GM23338 (cell line): ENCODE measurements around the gene RNF7. TPM values are rescaled to one million over a fixed set of nuclear protein-coding genes. Genes with fewer than 3 reads are reported as not detected.
A peak's percentile ranks its signal among the peaks of the same experiment; 100 is the strongest.

Experiments
- ATAC-seq: fragments of 200-7000 bp; cut with Tn5 transposase; 3 replicates; pipeline ENCODE4 v1.9.1; 2020
- DNase-seq: peaks from one replicate; pipeline ENCODE4 v3.0.0-alpha.2; 2015; ENCODE audit warnings: low spot score
- H2AFZ ChIP-seq: fragments of 200-600 bp; sonication (generic); 2 replicates; pipeline ENCODE4 v1.8.0; 2016; ENCODE audit warnings: antibody characterized with exemption, mild to moderate bottlenecking, moderate library complexity
- H3F3A ChIP-seq: fragments of 200-600 bp; sonication (generic); replicated peaks from 2 replicates; pipeline ENCODE4 v1.8.0; 2017; ENCODE audit warnings: antibody characterized with exemption, mixed run types, low read depth
- H3K27ac ChIP-seq: fragments of 200-600 bp; sonication (generic); 2 replicates; pipeline ENCODE4 v1.6.1; 2016; ENCODE audit warnings: low read depth
- H3K27me3 ChIP-seq: fragments of 200-600 bp; sonication (generic); 2 replicates; pipeline ENCODE4 v1.8.0; 2016; ENCODE audit warnings: mild to moderate bottlenecking, mixed run types, moderate library complexity; ENCODE audit not compliant: insufficient read depth
- H3K36me3 ChIP-seq: fragments of 200-600 bp; sonication (generic); 2 replicates; pipeline ENCODE4 v1.8.0; 2016; ENCODE audit warnings: mild to moderate bottlenecking; ENCODE audit not compliant: insufficient read depth
- H3K4me1 ChIP-seq: fragments of 200-600 bp; sonication (generic); 2 replicates; pipeline ENCODE4 v1.8.0; 2016; ENCODE audit warnings: mild to moderate bottlenecking, moderate library complexity; ENCODE audit not compliant: insufficient read depth
- H3K4me2 ChIP-seq: fragments of 200-600 bp; sonication (generic); 2 replicates; pipeline ENCODE4 v1.7.1; 2017; ENCODE audit warnings: mixed run types
- H3K4me3 ChIP-seq: fragments of 200-600 bp; sonication (generic); 2 replicates; pipeline ENCODE4 v1.6.1; 2016; ENCODE audit warnings: mixed run types
- H3K79me2 ChIP-seq: fragments of 200-600 bp; sonication (generic); replicated peaks from 2 replicates; pipeline ENCODE4 v1.8.0; 2017; ENCODE audit warnings: mild to moderate bottlenecking; ENCODE audit not compliant: insufficient read depth
- H3K9me2 ChIP-seq: fragments of 200-600 bp; sonication (generic); 2 replicates; pipeline ENCODE4 v1.8.0; 2017; ENCODE audit not compliant: insufficient read depth
- H4K20me1 ChIP-seq: fragments of 200-600 bp; sonication (generic); replicated peaks from 2 replicates; pipeline ENCODE4 v1.8.0; 2017; ENCODE audit warnings: mild to moderate bottlenecking; ENCODE audit not compliant: insufficient read depth
- H3K27ac Mint-ChIP-seq: 2 replicates; pipeline ENCODE4 v1.8.0; 2020; ENCODE audit warnings: inconsistent platforms, mild to moderate bottlenecking, moderate library complexity, mixed read lengths
- H3K27me3 Mint-ChIP-seq: 3 replicates; pipeline ENCODE4 v1.8.0; 2022; ENCODE audit warnings: low read depth, mild to moderate bottlenecking, moderate library complexity, mixed read lengths, inconsistent platforms; ENCODE audit not compliant: insufficient read depth, poor library complexity
- H3K36me3 Mint-ChIP-seq: 3 replicates; pipeline ENCODE4 v1.8.0; 2021; ENCODE audit warnings: low read depth, mild to moderate bottlenecking, inconsistent platforms, moderate library complexity, mixed read lengths
- H3K4me1 Mint-ChIP-seq: 3 replicates; pipeline ENCODE4 v1.8.0; 2020; ENCODE audit warnings: mild to moderate bottlenecking, inconsistent platforms, mixed read lengths
- H3K4me3 Mint-ChIP-seq: 3 replicates; pipeline ENCODE4 v1.8.0; 2021; ENCODE audit warnings: moderate library complexity, mild to moderate bottlenecking, inconsistent platforms, mixed read lengths
- H3K9me3 Mint-ChIP-seq: 3 replicates; pipeline ENCODE4 v1.8.0; 2020; ENCODE audit warnings: moderate library complexity, mild to moderate bottlenecking, inconsistent platforms, mixed read lengths
- EZH2phosphoT487 ChIP-seq: fragments of 200-600 bp; sonication (generic); IDR thresholded peaks from one replicate; pipeline ENCODE4 v1.8.1; 2018; ENCODE audit warnings: antibody characterized with exemption; ENCODE audit not compliant: unreplicated experiment
- NANOG ChIP-seq: IDR thresholded peaks from 2 replicates; pipeline ENCODE4 v1.6.1; 2016; ENCODE audit warnings: antibody characterized with exemption, borderline replicate concordance
- STAT1 ChIP-seq: IDR thresholded peaks from one replicate; pipeline ENCODE4 v1.6.1; 2016; ENCODE audit warnings: antibody characterized with exemption; ENCODE audit not compliant: unreplicated experiment
- polyA plus RNA-seq: library from polyadenylated mRNA; unstranded; fragments of >200 nt; fragmentation: Nextera tagmentation; extraction: Ambion mirVana; gene quantifications from 2 replicates; pipeline ENCODE4 v1.2.1, GENCODE V29; 2016
- total RNA-seq: library from RNA; depleted of rRNA; stranded (reverse); fragments of >200 nt; shearing (Covaris generic); gene quantifications from 2 replicates; pipeline ENCODE4 v1.2.3, GENCODE V29; 2014
- TF ChIP-seq, protein P1 (sequence below): IDR thresholded peaks from 2 replicates; pipeline ENCODE4 v1.6.1; 2016; ENCODE audit warnings: antibody characterized with exemption
- TF ChIP-seq, protein P2 (sequence below): fragments of 250-450 bp; sonication (Bioruptor Pico); IDR thresholded peaks from 2 replicates; pipeline ENCODE4 v1.5.0; 2020; ENCODE audit warnings: mild to moderate bottlenecking, moderate library complexity

RNF7 gene
- total and polyA plus RNA-seq, 2 experiments from 2014 or later: 156 to 254 TPM

DNA sequence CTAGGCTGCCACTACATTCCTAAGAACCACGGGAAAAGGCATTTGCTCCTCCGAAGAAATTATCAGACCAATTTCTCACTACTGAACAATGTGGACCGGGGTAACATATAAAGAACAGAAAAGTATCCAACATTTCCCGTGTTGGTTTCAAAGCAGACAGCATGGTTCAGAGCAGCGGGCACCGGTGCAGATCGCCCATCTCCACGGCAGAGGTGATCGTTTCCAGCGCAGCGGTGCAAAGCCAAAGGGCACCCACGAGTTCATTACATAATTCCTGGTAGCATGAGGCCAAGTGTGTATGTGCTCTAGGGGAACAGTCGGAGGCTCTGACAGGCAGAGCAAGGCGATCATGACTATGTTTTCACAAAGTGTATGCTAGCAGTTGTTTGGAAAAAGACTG lies 38.3 kb downstream of the RNF7 start:
- H3K4me2 ChIP-seq: no peak overlapping the region
- H2AFZ ChIP-seq: peak overlapping the region; percentile 66; the same call in 1 of the 2 replicates
- DNase-seq (no peak), ATAC-seq (no peak)
- Mint-ChIP-seq H3K27ac (no peak overlapping the region), H3K9me3 (0 out of 3 replicates have a peak, but pooled peaks cover 2% of the 10 kb centered on the region), H3K27me3 (peaks cover 8% of the 10 kb centered on the region), H3K4me1 (no peaks in the 10 kb centered on the region), H3K4me3 (no peak overlapping the region), H3K36me3 (no peaks in the 10 kb centered on the region)
- no peaks in the 10 kb centered on the region for H3K27me3 ChIP-seq
- TF ChIP-seq, protein P1, sequence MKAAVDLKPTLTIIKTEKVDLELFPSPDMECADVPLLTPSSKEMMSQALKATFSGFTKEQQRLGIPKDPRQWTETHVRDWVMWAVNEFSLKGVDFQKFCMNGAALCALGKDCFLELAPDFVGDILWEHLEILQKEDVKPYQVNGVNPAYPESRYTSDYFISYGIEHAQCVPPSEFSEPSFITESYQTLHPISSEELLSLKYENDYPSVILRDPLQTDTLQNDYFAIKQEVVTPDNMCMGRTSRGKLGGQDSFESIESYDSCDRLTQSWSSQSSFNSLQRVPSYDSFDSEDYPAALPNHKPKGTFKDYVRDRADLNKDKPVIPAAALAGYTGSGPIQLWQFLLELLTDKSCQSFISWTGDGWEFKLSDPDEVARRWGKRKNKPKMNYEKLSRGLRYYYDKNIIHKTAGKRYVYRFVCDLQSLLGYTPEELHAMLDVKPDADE: no peak
- no peak for TF ChIP-seq EZH2phosphoT487
- TF ChIP-seq STAT1: no peak
- TF ChIP-seq NANOG: no peak
- TF ChIP-seq, protein P2, sequence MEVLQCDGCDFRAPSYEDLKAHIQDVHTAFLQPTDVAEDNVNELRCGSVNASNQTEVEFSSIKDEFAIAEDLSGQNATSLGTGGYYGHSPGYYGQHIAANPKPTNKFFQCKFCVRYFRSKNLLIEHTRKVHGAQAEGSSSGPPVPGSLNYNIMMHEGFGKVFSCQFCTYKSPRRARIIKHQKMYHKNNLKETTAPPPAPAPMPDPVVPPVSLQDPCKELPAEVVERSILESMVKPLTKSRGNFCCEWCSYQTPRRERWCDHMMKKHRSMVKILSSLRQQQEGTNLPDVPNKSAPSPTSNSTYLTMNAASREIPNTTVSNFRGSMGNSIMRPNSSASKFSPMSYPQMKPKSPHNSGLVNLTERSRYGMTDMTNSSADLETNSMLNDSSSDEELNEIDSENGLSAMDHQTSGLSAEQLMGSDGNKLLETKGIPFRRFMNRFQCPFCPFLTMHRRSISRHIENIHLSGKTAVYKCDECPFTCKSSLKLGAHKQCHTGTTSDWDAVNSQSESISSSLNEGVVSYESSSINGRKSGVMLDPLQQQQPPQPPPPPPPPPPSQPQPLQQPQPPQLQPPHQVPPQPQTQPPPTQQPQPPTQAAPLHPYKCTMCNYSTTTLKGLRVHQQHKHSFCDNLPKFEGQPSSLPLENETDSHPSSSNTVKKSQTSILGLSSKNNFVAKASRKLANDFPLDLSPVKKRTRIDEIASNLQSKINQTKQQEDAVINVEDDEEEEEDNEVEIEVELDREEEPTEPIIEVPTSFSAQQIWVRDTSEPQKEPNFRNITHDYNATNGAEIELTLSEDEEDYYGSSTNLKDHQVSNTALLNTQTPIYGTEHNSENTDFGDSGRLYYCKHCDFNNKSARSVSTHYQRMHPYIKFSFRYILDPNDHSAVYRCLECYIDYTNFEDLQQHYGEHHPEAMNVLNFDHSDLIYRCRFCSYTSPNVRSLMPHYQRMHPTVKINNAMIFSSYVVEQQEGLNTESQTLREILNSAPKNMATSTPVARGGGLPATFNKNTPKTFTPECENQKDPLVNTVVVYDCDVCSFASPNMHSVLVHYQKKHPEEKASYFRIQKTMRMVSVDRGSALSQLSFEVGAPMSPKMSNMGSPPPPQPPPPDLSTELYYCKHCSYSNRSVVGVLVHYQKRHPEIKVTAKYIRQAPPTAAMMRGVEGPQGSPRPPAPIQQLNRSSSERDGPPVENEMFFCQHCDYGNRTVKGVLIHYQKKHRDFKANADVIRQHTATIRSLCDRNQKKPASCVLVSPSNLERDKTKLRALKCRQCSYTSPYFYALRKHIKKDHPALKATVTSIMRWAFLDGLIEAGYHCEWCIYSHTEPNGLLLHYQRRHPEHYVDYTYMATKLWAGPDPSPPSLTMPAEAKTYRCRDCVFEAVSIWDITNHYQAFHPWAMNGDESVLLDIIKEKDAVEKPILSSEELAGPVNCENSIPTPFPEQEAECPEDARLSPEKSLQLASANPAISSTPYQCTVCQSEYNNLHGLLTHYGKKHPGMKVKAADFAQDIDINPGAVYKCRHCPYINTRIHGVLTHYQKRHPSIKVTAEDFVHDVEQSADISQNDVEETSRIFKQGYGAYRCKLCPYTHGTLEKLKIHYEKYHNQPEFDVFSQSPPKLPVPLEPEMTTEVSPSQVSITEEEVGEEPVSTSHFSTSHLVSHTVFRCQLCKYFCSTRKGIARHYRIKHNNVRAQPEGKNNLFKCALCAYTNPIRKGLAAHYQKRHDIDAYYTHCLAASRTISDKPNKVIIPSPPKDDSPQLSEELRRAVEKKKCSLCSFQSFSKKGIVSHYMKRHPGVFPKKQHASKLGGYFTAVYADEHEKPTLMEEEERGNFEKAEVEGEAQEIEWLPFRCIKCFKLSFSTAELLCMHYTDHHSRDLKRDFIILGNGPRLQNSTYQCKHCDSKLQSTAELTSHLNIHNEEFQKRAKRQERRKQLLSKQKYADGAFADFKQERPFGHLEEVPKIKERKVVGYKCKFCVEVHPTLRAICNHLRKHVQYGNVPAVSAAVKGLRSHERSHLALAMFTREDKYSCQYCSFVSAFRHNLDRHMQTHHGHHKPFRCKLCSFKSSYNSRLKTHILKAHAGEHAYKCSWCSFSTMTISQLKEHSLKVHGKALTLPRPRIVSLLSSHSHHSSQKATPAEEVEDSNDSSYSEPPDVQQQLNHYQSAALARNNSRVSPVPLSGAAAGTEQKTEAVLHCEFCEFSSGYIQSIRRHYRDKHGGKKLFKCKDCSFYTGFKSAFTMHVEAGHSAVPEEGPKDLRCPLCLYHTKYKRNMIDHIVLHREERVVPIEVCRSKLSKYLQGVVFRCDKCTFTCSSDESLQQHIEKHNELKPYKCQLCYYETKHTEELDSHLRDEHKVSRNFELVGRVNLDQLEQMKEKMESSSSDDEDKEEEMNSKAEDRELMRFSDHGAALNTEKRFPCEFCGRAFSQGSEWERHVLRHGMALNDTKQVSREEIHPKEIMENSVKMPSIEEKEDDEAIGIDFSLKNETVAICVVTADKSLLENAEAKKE (CRISPR knock-in tag): no peak
- no peaks in the 10 kb centered on the region for H3K79me2 ChIP-seq
- H3K4me1 ChIP-seq: no peaks in the 10 kb centered on the region
- H3F3A ChIP-seq: no peaks in the 10 kb centered on the region
- H4K20me1 ChIP-seq: no peaks in the 10 kb centered on the region
- H3K27ac ChIP-seq: no peak overlapping the region
- no peak overlapping the region for H3K4me3 ChIP-seq
- no peaks in the 10 kb centered on the region for H3K36me3 ChIP-seq
- no peaks in the 10 kb centered on the region for H3K9me2 ChIP-seq

DNA sequence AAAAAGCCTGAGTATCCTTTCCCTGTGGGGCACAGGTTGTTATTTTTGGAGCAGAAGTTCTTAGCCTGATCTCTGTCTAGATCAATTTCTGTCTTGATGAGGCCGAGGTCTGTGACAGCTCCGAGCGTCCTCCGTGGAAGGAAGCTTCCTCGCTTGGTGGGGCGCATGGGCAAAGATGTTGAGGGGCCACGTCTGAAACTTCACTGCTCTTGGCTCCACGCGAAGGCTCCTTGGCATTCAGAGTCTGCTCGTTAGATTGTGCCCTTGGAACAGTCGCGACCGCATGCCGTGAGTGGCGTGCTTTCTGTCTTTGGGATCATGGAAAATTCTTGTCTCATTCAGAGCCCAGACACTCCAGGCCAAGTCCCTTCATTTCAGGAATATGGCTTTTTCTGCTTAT lies 38.8 kb downstream of the RNF7 start:
- no peak for ATAC-seq
- no peaks in the 10 kb centered on the region for H3K36me3 ChIP-seq
- no peaks in the 10 kb centered on the region for H3F3A ChIP-seq
- no peak for DNase-seq
- Mint-ChIP-seq H3K4me1 (no peaks in the 10 kb centered on the region), H3K36me3 (no peaks in the 10 kb centered on the region), H3K4me3 (no peak overlapping the region), H3K27me3 (peaks cover 9% of the 10 kb centered on the region), H3K27ac (no peak overlapping the region), H3K9me3 (0 out of 3 replicates have a peak, but pooled peaks cover 2% of the 10 kb centered on the region)
- no peak overlapping the region for H3K4me2 ChIP-seq
- no peaks in the 10 kb centered on the region for H3K4me1 ChIP-seq
- H3K27ac ChIP-seq: no peak overlapping the region
- H3K9me2 ChIP-seq: no peaks in the 10 kb centered on the region
- no peak overlapping the region for H3K4me3 ChIP-seq
- H3K27me3 ChIP-seq: no peaks in the 10 kb centered on the region
- H3K79me2 ChIP-seq: no peaks in the 10 kb centered on the region
- H2AFZ ChIP-seq: peak overlapping the region; percentile 66; the same call in 1 of the 2 replicates
- H4K20me1 ChIP-seq: no peaks in the 10 kb centered on the region
- TF ChIP-seq EZH2phosphoT487 (no peak), NANOG (no peak)
- TF ChIP-seq, protein P2 (CRISPR knock-in tag): no peak
